HG03039 (cell line): Measurements from ENCODE around the gene PTPRF.

ENCODE experiments used
- ATAC-seq: cut with Tn5 transposase; IDR thresholded peaks from one replicate; pipeline ENCODE4 v1.9.1; 2021; ENCODE audit warnings: mild to moderate bottlenecking, moderate library complexity; ENCODE audit not compliant: unreplicated experiment

The PTPRF gene

GRCh38 chr1:43653339-43653738 lies 122.7 kb downstream of the PTPRF start:
- no peak for ATAC-seq

- ATAC-seq = no peak
Measured at GRCh38 chr1:43653893-43654292, 123.2 kb downstream of the PTPRF start.

GRCh38 chr1:43655953-43656352 lies 125.3 kb downstream of the PTPRF start:
- no peak for ATAC-seq

- no peak for ATAC-seq
Measured at GRCh38 chr1:43659212-43660166, 128.8 kb downstream of the PTPRF start.

DNA sequence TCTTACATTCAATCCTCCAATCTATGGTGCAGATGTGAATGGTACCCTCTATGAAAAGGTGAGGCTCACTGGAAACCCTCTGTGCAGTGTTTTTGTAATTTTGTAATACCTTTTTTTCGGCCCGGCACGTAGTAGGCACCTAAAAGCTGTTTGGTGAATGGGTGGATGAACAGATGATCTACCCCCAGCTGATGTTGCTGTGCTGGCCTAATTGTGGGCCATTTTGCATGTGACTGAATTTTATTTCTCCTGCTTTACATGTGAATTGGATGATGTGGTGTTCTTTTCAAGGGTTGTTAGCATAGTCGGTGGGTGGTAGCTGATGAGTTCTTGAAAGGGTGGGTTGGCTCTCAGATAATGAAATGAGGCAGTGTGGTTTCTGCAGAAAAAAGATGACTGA lies 129.7 kb downstream of the PTPRF start:
- no peak for ATAC-seq

- no peak for ATAC-seq
Measured at GRCh38 chr1:43664369-43664768, 133.7 kb downstream of the PTPRF start.

DNA sequence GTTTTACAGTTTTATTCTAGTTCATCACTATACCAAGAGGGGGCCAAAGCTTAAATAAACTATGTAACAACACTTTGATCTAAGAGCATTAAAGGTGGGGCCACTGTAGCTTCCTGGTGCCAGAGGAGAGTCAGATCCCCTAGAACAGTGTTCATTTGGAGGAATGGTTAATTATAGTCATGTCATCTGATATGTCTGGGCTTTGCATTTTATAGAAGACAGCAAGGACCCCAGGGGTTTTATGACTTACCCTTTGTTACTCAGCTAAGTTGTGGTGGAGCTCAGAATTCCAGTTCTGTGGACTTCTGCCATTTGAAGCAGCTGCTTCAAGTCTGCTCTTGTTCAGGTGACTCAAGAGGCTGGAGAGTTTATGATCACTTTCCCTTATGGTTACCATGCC lies 135.9 kb downstream of the PTPRF start:
- no peak for ATAC-seq

DNA sequence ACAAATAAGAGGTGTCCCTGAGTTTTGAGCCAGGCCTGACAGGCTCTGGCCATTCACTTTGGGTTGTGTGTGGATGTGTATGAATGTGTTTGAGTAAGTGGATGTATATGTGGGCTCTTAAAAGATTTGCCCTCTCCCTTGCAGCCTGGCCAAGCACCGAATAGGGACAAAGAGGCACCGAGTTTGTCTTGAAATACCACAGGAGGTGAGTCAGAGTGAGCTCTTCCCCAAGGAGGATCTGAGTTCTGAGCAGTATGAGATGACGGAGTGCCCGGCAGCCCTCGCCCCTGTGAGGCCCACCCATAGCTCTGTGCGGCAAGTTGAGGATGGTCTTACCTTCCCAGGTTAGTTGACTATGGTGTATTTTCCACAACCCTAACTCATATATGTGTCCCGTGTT lies 138.3 kb downstream of the PTPRF start:
- ATAC-seq = no peak

GRCh38 chr1:43669878-43670277 lies 139.2 kb downstream of the PTPRF start:
- ATAC-seq = no peak

- no peak for ATAC-seq
Measured at GRCh38 chr1:43671193-43671592, 140.5 kb downstream of the PTPRF start.

DNA sequence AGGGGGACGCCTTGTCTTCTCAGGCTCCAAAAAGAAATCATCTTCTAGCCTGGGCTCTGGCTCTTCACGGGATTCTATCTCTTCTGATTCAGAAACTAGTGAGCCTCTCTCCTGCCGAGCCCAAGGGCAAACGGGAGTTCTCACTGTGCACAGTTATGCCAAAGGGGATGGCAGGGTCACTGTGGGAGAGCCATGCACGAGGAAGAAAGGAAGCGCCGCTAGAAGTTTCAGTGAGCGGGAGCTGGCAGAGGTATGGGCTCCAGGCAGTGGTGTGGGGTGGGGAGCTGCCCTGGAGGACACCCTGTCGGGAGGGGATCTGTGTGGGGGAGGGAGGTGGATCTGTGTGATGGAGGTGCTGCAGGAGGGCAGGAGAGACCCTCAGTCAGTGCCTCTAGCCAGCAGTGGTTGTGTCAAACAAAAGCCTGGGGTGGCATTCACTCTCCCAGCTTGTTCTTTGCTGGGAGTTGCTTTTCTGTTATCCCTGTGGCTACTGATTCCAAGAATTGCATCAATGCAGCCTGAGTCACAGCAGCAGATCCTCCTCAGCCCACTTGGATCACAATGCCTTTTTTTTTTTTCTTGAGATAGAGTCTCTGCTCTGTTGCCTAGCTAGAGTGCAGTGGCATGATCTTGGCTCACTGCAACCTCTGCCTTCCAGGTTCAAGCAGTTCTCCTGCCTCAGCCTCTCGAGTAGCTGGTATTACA lies 141.1 kb downstream of the PTPRF start:
- ATAC-seq = no peak

DNA sequence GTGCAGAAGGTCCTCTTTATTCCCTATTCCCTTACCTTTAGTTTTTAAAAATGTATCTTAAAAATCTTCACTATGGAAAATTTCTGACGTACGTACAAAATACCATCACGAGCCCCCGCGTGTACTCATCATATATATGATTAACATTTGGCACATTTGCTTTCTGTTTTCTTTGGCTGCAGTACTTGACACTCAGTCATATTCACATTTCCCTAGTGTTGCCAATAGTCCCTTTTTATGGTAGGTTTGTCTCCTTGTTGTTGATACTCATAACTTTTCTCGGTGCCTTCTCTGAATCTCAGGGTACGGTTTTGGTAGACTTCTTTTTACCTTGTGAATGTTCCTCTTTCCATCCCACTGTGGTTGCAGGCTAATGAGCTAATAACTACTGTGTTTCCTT lies 142.6 kb downstream of the PTPRF start:
- ATAC-seq = no peak
